HG03045 (cell line): ENCODE measurements around the gene CDPF1.

Experiments used
- ATAC-seq: cut with Tn5 transposase; IDR thresholded peaks from one replicate; pipeline ENCODE4 v1.9.1; 2021; ENCODE audit warnings: mild to moderate bottlenecking, moderate library complexity; ENCODE audit not compliant: unreplicated experiment

The CDPF1 gene, protein sequence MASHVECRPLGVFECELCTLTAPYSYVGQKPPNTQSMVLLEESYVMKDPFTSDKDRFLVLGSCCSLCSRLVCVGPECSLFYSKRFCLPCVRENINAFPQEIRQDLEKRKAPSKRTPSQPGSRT

GRCh38 chr22:46250035-46250782 lies at the start of gene CDPF1:
Gene CDPF1 (minus strand): TSS chr22:46250293. CDS start chr22:46248284, 2,009 bp downstream.
- ATAC-seq, result peak; percentile 76

- ATAC-seq, result no peak
Measured at GRCh38 chr22:46299101-46299500, 49.0 kb upstream of the CDPF1 start.

DNA sequence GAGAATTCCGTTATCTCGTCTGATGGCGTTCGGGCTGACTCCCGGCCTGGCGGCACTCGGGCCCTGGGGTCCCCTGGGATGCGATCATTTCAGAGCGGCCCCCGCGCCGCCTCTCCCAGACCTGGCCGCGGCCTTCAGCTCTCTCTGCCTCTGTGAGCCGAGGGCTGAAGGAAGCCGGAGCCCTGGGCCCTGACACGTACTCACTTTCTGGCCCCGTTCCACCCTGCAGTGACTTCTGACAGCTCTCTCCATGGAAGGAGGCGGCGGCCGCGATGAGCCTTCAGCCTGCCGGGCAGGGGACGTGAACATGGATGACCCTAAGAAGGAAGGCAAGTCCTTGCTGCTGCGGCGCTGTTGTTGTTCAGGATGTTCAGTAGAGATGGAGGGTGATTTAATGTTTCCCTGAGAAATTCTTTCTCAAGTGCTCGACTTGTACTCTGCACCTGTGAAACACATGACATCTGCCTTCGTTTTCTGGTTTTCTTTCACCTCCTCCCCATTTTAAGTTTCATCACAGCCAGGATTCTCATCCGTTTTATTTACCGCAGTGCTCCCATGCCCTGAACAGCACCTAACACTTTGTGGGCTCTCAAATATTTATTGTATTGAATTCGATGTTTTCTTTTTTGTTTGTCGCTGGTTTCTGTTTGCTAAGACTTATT lies 47.2 kb upstream of the CDPF1 start:
- peak; percentile 6 for ATAC-seq

- ATAC-seq, result peak; percentile 95
Measured at GRCh38 chr22:46296257-46297150, 46.4 kb upstream of the CDPF1 start, which contains the start of gene GTSE1. Gene GTSE1 (plus strand): TSS chr22:46296870. CDS start chr22:46297401, 531 bp downstream.

DNA sequence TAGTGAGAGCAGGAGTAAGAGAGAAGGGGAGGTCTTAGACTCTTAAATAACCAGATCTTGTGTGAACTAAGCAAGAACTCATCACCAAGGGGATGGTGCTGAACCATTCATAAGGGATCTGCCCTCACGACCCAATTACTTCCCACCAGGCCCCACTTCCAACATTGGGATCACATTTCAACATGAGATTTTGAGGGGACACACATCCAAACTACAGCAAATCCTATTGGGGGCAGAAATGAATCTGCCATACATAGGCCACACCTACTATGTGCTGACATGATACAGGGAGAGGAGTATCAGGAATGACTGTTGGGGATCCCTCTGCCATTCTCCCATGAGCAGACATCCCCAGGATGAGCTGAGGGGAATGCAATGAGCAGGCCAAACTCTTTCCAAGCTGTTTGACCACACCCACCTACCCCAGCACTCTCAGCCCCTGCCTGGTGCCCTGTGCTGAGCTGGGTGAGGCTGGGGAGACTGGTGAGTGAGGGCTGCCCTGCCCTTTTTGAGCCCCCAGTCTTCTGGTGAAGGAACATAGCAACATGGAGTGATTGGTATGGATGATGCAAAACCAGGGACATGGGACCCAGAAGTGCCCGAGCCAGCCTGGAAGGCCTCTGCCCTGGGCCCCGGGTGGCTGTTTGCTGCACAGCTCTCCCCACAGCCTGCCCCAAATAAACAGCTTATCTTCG lies 45.3 kb upstream of the CDPF1 start:
- no peak for ATAC-seq

GRCh38 chr22:46294784-46295183 lies 44.7 kb upstream of the CDPF1 start:
- ATAC-seq, result no peak

- ATAC-seq, result no peak
Measured at GRCh38 chr22:46293577-46294260, 43.6 kb upstream of the CDPF1 start.

DNA sequence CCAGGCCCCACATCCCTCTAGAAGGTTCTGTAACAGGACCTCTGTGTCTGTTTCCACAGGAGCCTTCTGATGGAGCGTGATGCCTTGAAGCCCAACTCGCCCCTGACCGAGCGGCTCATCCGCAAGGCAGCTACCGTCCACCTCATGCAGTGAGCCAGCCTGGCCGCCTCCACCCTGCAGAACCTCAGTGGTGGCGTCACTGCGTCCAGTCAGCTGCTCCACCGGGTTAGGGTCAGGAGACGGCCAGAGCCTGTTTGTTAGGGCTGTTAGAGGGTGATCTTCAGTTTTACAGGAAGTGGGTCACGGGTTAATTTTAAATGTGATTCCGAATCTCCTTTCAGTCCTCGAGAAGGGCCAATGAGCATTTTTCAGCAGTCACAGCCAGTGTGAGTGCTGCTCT lies 42.6 kb upstream of the CDPF1 start:
- ATAC-seq, result no peak

GRCh38 chr22:46292173-46292572 lies 42.1 kb upstream of the CDPF1 start:
- ATAC-seq, result no peak

DNA sequence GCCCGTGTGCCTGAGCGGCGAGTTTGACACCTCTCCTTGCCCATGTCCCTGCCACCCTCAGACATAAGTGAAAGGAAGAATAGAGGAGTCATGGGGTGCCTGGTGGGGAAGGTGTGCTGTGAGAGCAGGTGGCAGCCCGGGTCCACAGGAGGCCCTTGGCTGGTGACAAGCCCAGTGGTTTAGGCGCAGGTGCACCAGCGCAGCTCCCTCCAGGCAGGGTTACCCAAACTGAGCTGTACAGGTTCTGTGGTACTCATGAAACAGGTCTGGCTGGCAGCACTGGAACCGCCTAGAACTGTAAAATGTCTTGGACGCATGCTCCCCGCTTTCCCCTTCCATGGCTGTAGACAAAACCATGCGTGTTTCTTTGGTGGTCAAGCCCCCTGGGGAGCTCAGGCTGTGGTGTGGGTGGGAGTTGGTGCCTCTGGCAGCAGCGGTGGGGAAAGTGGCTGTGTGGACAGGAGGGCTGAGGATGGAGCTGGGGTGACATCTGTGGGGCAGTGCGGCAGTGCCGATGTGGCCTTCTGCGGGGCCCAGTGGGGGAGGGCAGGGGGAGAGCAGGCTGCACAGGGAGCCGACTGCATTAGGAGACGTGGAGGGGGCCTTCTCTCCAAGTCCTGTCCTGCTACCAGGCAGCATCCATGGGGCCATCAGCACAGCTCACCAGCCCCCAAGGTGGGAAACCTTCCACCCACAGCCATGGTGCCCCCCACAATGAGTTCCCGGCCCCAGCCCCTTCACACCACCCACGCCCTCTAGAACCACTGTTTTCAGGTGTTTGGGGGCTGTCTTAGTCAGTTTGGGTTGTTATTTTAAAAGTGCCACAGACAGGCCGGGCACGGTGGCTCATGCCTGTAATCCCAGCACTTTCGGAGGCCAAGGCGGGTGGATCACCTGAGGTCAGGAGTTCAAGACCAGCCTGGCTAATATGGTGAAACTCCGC lies 41.0 kb upstream of the CDPF1 start:
- ATAC-seq, result no peak

- no peak for ATAC-seq
Measured at GRCh38 chr22:46290121-46290842, 40.2 kb upstream of the CDPF1 start.

DNA sequence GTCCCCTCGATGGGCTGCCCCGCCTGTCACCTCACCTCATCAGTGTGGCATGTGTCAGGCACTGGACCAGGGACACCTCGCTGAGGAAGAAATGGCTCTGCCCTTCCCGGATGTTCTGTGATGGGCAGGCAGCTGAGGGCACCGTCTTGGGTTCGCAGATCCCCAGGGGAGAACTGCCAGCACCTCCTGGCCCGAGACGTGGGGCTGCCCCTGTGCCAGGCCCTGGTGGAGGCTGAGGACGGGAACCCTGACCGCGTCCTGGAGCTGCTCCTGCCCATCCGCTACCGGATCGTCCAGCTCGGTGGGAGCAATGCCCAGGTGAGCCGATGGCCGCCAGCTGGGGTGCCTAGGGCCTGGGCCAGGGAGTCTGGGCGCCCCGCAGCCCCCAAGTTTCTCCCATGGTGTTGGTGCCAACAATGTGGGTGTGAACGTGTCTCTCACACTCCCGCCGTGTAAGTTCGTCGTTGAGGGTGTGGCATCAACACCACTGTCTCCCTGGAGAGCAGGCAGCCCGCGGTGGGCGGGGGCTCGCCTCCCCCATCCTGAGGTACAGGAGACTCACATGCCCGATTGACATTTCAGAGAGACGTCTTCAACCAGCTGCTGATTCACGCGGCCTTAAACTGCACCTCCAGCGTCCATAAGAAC lies 39.3 kb upstream of the CDPF1 start:
- no peak for ATAC-seq

DNA sequence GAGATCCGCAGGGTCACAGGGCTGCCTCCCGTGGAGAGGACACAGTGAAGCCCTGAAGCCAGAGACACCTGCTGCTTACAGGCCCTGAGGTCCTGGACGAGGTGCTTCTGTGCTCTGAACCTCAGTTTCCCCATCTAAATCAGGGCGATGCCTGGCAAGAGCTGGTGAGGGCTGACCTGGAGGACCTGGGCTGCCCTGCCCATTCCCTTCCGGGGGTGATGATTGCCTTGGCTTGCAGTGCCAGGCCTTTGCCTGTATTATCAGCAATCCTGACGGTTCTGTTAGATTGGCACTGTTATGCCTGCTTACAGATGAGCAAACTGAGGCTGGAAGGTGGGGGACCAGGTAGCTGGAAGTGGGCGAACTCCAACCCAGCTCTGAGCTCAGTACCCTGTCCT lies 38.8 kb upstream of the CDPF1 start:
- no peak for ATAC-seq

GRCh38 chr22:46287873-46288751 lies 38.0 kb upstream of the CDPF1 start:
- no peak for ATAC-seq

- ATAC-seq, result no peak
Measured at GRCh38 chr22:46286941-46287872, 37.1 kb upstream of the CDPF1 start.

GRCh38 chr22:46286006-46286405 lies 35.9 kb upstream of the CDPF1 start:
- no peak for ATAC-seq
